SJCRH30 (cell line): Measurements from ENCODE around the gene DAGLB. TPM values are rescaled to one million over a fixed set of nuclear protein-coding genes. Genes with fewer than 3 reads are reported as not detected.
"Not testable (repeated sequence)": the region's sequence is repeated elsewhere in the genome, so short reads cannot be mapped to it uniquely, and the experiment has no call there.

Experiments used
- DNase-seq, 2 experiments: peaks; one replicate each; pipeline ENCODE4 v3.0.0-alpha.2; 2015 to 2020
- H3K27ac ChIP-seq: fragments of 250-450 bp; sonication (Bioruptor Pico); 2 replicates; pipeline ENCODE4 v1.5.1; 2020; ENCODE audit warnings: mild to moderate bottlenecking, moderate library complexity
- H3K27me3 ChIP-seq: fragments of 250-450 bp; sonication (Bioruptor Pico); 2 replicates; pipeline ENCODE4 v1.5.1; 2020; ENCODE audit warnings: mild to moderate bottlenecking, moderate library complexity
- H3K36me3 ChIP-seq: fragments of 250-450 bp; sonication (Bioruptor Pico); 2 replicates; pipeline ENCODE4 v1.5.1; 2020; ENCODE audit warnings: mild to moderate bottlenecking, moderate library complexity
- H3K4me1 ChIP-seq: fragments of 250-450 bp; sonication (Bioruptor Pico); 2 replicates; pipeline ENCODE4 v1.5.1; 2020; ENCODE audit warnings: mild to moderate bottlenecking, moderate library complexity
- H3K4me3 ChIP-seq: fragments of 250-450 bp; sonication (Bioruptor Pico); 2 replicates; pipeline ENCODE4 v1.5.1; 2020; ENCODE audit warnings: mild to moderate bottlenecking, moderate library complexity
- H3K9me3 ChIP-seq: fragments of 250-450 bp; sonication (Bioruptor Pico); replicated peaks from 2 replicates; pipeline ENCODE4 v1.5.1; 2020; ENCODE audit warnings: mild to moderate bottlenecking, moderate library complexity
- total RNA-seq: library from RNA; depleted of rRNA; stranded (reverse); fragments of >200 nt; shearing (Covaris generic); gene quantifications from 2 replicates; pipeline ENCODE4 v1.2.3, GENCODE V29; 2014

Gene DAGLB
- total RNA-seq, 1 experiment from 2014 or later = 16.9 TPM

GRCh38 chr7:6479067-6479466, 31.3 kb upstream of the DAGLB start:
- H3K9me3 ChIP-seq = no peaks in the 10 kb centered on the region
- peaks cover 36% of the 10 kb centered on the region for H3K36me3 ChIP-seq
- DNase-seq = no peak
- peaks cover 20% of the 10 kb centered on the region for H3K4me1 ChIP-seq
- H3K27ac ChIP-seq = no peak overlapping the region
- no peaks in the 10 kb centered on the region for H3K27me3 ChIP-seq
- H3K4me3 ChIP-seq = no peak overlapping the region

GRCh38 chr7:6478186-6478585, 30.4 kb upstream of the DAGLB start:
- no peak overlapping the region for H3K27ac ChIP-seq
- no peak overlapping the region for H3K4me3 ChIP-seq
- H3K27me3 ChIP-seq = no peaks in the 10 kb centered on the region
- peaks cover 45% of the 10 kb centered on the region for H3K36me3 ChIP-seq
- H3K9me3 ChIP-seq = no peaks in the 10 kb centered on the region
- H3K4me1 ChIP-seq = peaks cover 20% of the 10 kb centered on the region
- DNase-seq = no peak

GRCh38 chr7:6477318-6477660, 29.5 kb upstream of the DAGLB start:
- no peaks in the 10 kb centered on the region for H3K27me3 ChIP-seq
- H3K9me3 ChIP-seq = no peaks in the 10 kb centered on the region
- H3K4me1 ChIP-seq = peaks cover 17% of the 10 kb centered on the region
- DNase-seq = no peak
- peaks cover 49% of the 10 kb centered on the region for H3K36me3 ChIP-seq
- H3K27ac ChIP-seq = no peak overlapping the region
- no peak overlapping the region for H3K4me3 ChIP-seq

- peaks cover 14% of the 10 kb centered on the region for H3K4me1 ChIP-seq
- DNase-seq = peak in 1 of 2 experiments; percentile 35
- no peak overlapping the region for H3K27ac ChIP-seq
- H3K4me3 ChIP-seq = no peak overlapping the region
- no peaks in the 10 kb centered on the region for H3K27me3 ChIP-seq
- H3K36me3 ChIP-seq = peaks cover 50% of the 10 kb centered on the region
- H3K9me3 ChIP-seq = no peaks in the 10 kb centered on the region
These were observed 29.0 kb upstream of the DAGLB start for GRCh38 chr7:6476596-6477317.

- Histone ChIP-seq H3K9me3 (no peaks in the 10 kb centered on the region), H3K4me1 (peaks cover 14% of the 10 kb centered on the region), H3K27ac (no peak overlapping the region), H3K36me3 (peaks cover 49% of the 10 kb centered on the region), H3K4me3 (no peak overlapping the region), H3K27me3 (no peaks in the 10 kb centered on the region)
- no peak for DNase-seq
These were observed 27.9 kb upstream of the DAGLB start for GRCh38 chr7:6475433-6476186.

- no peak overlapping the region for H3K4me3 ChIP-seq
- H3K27ac ChIP-seq = no peak overlapping the region
- H3K36me3 ChIP-seq = peaks cover 87% of the 10 kb centered on the region
- H3K4me1 ChIP-seq = no peaks in the 10 kb centered on the region
- H3K9me3 ChIP-seq = 0 out of 2 replicates have a peak, but pooled peaks cover 7% of the 10 kb centered on the region
- no peaks in the 10 kb centered on the region for H3K27me3 ChIP-seq
- no peak for DNase-seq
These were observed 18.1 kb upstream of the DAGLB start for GRCh38 chr7:6465862-6466261.

- H3K36me3 ChIP-seq = peaks cover 67% of the 10 kb centered on the region
- H3K27me3 ChIP-seq, H3K4me3 ChIP-seq, H3K27ac ChIP-seq, H3K9me3 ChIP-seq, H3K4me1 ChIP-seq, DNase-seq: not testable (repeated sequence)
These were observed 15.9 kb upstream of the DAGLB start for GRCh38 chr7:6463609-6464008.

GRCh38 chr7:6461946-6462550, 14.3 kb upstream of the DAGLB start:
- H3K4me1 ChIP-seq = no peaks in the 10 kb centered on the region
- DNase-seq = no peak
- 0 out of 2 replicates have a peak, but pooled peaks cover 6% of the 10 kb centered on the region for H3K9me3 ChIP-seq
- H3K27me3 ChIP-seq = no peaks in the 10 kb centered on the region
- H3K4me3 ChIP-seq = no peak overlapping the region
- H3K27ac ChIP-seq = no peak overlapping the region
- peaks cover 52% of the 10 kb centered on the region for H3K36me3 ChIP-seq

- Histone ChIP-seq H3K27ac (no peak overlapping the region), H3K27me3 (no peaks in the 10 kb centered on the region), H3K36me3 (peaks cover 42% of the 10 kb centered on the region), H3K4me1 (no peaks in the 10 kb centered on the region), H3K4me3 (no peak overlapping the region), H3K9me3 (no peaks in the 10 kb centered on the region)
- no peak for DNase-seq
These were observed 13.3 kb upstream of the DAGLB start for GRCh38 chr7:6460990-6461584.

GRCh38 chr7:6460303-6460702, 12.5 kb upstream of the DAGLB start:
- Histone ChIP-seq H3K4me1 (no peaks in the 10 kb centered on the region), H3K4me3 (no peak overlapping the region), H3K36me3 (peaks cover 34% of the 10 kb centered on the region), H3K27ac (no peak overlapping the region), H3K9me3 (no peaks in the 10 kb centered on the region), H3K27me3 (no peaks in the 10 kb centered on the region)
- no peak for DNase-seq

GRCh38 chr7:6458676-6459075, 10.9 kb upstream of the DAGLB start:
- H3K27me3 ChIP-seq, H3K4me3 ChIP-seq, H3K9me3 ChIP-seq, H3K27ac ChIP-seq, H3K4me1 ChIP-seq, DNase-seq: not testable (repeated sequence)
- peaks cover 27% of the 10 kb centered on the region for H3K36me3 ChIP-seq

- no peak for DNase-seq
- Histone ChIP-seq H3K27me3 (no peaks in the 10 kb centered on the region), H3K36me3 (no peaks in the 10 kb centered on the region), H3K4me3 (no peak overlapping the region), H3K9me3 (no peaks in the 10 kb centered on the region), H3K4me1 (no peaks in the 10 kb centered on the region), H3K27ac (no peak overlapping the region)
These were observed 6.0 kb upstream of the DAGLB start for GRCh38 chr7:6453734-6454133.

- no peak for DNase-seq
- no peaks in the 10 kb centered on the region for H3K9me3 ChIP-seq
- no peaks in the 10 kb centered on the region for H3K27me3 ChIP-seq
- no peak overlapping the region for H3K4me3 ChIP-seq
- no peaks in the 10 kb centered on the region for H3K36me3 ChIP-seq
- no peaks in the 10 kb centered on the region for H3K4me1 ChIP-seq
- H3K27ac ChIP-seq = no peak overlapping the region
These were observed 3.5 kb upstream of the DAGLB start for GRCh38 chr7:6451224-6451705.

GRCh38 chr7:6450591-6450990, 2.8 kb upstream of the DAGLB start:
- DNase-seq = not testable (repeated sequence)

GRCh38 chr7:6449884-6450283, 2.1 kb upstream of the DAGLB start:
- not testable (repeated sequence) for H3K27me3 ChIP-seq, H3K27ac ChIP-seq, H3K36me3 ChIP-seq, H3K4me1 ChIP-seq, H3K9me3 ChIP-seq, H3K4me3 ChIP-seq, DNase-seq

More at GRCh38 chr7:6450591-6450990, 2.8 kb upstream of the DAGLB start:
- H3K36me3 ChIP-seq, H3K9me3 ChIP-seq, H3K27me3 ChIP-seq, H3K27ac ChIP-seq, H3K4me1 ChIP-seq, H3K4me3 ChIP-seq: not testable (repeated sequence)
